Fibroblast of pulmonary artery (primary cell): ENCODE measurements around the gene DNAJC13.

Source experiments
- DNase-seq: peaks from one replicate; pipeline ENCODE4 v3.0.0-alpha.2; 2010; ENCODE audit warnings: low read depth
- H3K4me3 ChIP-seq: replicated peaks from 2 replicates; pipeline ENCODE4 v1.5.1; 2011; ENCODE audit warnings: low read depth, mild to moderate bottlenecking, control low read depth, low read length, moderate library complexity
- CTCF ChIP-seq: IDR thresholded peaks from 2 replicates; pipeline ENCODE4 v1.5.1; 2011; ENCODE audit warnings: mild to moderate bottlenecking, control low read depth, low read length, inconsistent platforms; ENCODE audit errors: missing control alignments

DNAJC13 gene

DNA sequence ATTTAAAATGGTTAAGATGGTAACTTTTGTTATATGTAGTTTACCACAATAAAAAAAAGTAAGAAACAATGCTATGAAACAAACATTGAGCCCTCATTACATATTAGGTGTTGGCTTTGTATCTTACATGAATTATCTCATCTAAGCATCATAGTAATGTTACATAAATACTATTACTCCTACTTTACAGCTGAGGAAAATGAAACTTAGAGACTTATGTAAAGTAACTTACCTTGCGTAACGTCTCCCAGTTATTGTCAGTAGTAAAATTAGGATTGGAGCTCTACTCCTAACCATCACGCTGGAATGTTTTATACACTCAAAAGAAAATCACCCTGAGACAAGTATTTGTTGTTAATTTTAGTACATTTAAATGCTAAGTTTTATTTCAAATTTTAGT, 42.2 kb downstream of the DNAJC13 start:
- DNase-seq: no peak
- TF ChIP-seq CTCF: no peak
- H3K4me3 ChIP-seq: no peak overlapping the region

- peak; percentile 8 for DNase-seq
- TF ChIP-seq CTCF: no peak
- H3K4me3 ChIP-seq: no peak overlapping the region
Measured at GRCh38 chr3:132461544-132461943, 44.2 kb downstream of the DNAJC13 start.

DNA sequence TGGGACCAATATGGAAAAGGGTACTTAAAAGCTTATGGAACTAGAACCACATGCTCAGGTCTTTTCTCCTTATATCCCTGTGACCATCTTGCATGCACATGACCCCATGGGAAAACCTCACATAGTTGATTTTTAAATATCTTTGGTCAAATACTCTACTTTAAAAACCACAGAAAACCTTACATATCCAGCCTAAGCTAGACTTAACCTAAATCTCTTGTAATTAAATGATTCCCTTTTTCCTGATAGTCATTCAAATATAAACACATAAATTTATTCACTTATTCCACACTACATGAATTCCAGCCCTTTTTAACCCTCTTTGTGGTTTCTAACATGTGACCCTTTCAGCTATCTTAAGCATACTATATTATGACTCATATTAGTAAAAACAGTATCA, 46.8 kb downstream of the DNAJC13 start:
- no peak overlapping the region for H3K4me3 ChIP-seq
- TF ChIP-seq CTCF: no peak
- peak; percentile 42 for DNase-seq

- TF ChIP-seq CTCF: no peak
- no peak overlapping the region for H3K4me3 ChIP-seq
- DNase-seq: no peak
Measured at GRCh38 chr3:132469326-132469725, 52.0 kb downstream of the DNAJC13 start.

- peak; percentile 46 for DNase-seq
- no peak for TF ChIP-seq CTCF
Measured at GRCh38 chr3:132486099-132486498, 68.8 kb downstream of the DNAJC13 start.

DNA sequence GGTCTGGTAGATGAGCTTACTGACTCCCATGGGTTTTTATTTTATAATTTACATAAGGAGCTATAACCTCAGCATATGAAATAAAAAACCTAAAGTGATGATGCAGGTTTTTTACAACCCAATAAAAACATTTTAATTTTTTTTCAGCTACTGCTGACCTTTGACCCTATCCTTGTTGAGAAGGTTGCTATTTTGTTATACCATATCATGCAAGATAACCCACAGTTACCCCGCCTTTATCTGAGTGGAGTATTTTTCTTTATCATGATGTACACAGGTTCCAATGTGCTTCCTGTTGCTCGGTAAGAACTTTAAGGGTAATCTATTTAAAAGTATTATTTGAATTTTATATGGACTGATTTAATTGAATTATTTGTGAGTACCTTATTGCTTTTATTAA, 70.8 kb downstream of the DNAJC13 start:
- H3K4me3 ChIP-seq: no peak overlapping the region
- no peak for TF ChIP-seq CTCF
- DNase-seq: no peak

More at GRCh38 chr3:132486099-132486498, 68.8 kb downstream of the DNAJC13 start:
- no peak overlapping the region for H3K4me3 ChIP-seq

DNA sequence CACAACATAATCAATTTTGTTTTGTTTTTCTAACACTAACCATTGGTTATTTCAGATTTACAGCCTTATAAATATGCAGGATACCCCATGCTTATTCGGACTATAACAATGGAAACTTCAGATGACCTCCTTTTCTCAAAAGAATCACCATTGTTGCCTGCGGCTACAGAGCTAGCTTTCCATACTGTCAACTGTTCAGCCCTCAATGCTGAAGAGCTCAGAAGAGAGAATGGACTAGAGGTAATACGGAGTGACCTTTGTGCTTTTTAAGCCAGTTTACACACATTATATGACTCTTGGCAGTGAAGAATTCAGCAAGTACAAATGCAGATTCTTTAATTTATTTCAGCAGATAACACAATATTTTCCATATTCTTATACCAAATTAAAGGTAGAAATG, 81.8 kb downstream of the DNAJC13 start:
- no peak for TF ChIP-seq CTCF
- DNase-seq: no peak

More for the DNA sequence above, 81.8 kb downstream of the DNAJC13 start:
- no peak overlapping the region for H3K4me3 ChIP-seq
